ENCODE results near the gene POMGNT2. TPM values are rescaled to one million over a fixed set of nuclear protein-coding genes. Genes with fewer than 3 reads are reported as not detected.

The POMGNT2 gene
- total and polyA plus RNA-seq, 2 of the 8 experiments (the other 6 are each of a cell fraction or from before 2014, with no cell fraction given): 13.6 to 35.7 TPM

- TF ChIP-seq CHD7 (IDR thresholded peaks at IDR 0.05; ENCODE audit: insufficient replicate concordance, low read length) (no peak), EZH2 (IDR thresholded peaks at IDR 0.05; ENCODE audit: low read depth, low read length, severe bottlenecking) (no peak), SIX5 (IDR thresholded peaks at IDR 0.05; ENCODE audit: low read depth, low read length) (no peak), MAX (IDR thresholded peaks at IDR 0.05) (no peak), SP2 (IDR thresholded peaks at IDR 0.05; ENCODE audit: low read length) (no peak), TAF7 (optimal IDR thresholded peaks at IDR 0.05; ENCODE audit: borderline replicate concordance, low read depth, low read length) (no peak), FOSL1 (IDR thresholded peaks at IDR 0.05; ENCODE audit: insufficient read depth, low read depth, low read length) (no peak), EGR1 (IDR thresholded peaks at IDR 0.05; ENCODE audit: borderline replicate concordance, low read depth, low read length) (no peak), SIRT6 (IDR thresholded peaks at IDR 0.05; ENCODE audit: low read length) (no peak), SUZ12 (IDR thresholded peaks at IDR 0.05; ENCODE audit: low read length) (no peak), CHD1 (IDR thresholded peaks at IDR 0.05; ENCODE audit: low read depth, low read length) (no peak), CHD2 (IDR thresholded peaks at IDR 0.05; ENCODE audit: low read length) (no peak), NRF1 (IDR thresholded peaks at IDR 0.05; ENCODE audit: low read depth, low read length) (no peak)
Observed at GRCh38 chr3:43093006-43093405, 12.9 kb downstream of the POMGNT2 start (continued).
